Heart left ventricle (tissue), 13 donors: ENCODE measurements around the gene CNTNAP3.
"Not testable (repeated sequence)": the region's sequence is repeated elsewhere in the genome, so short reads cannot be mapped to it uniquely, and the experiment has no call there.

ENCODE experiments used
- CTCF ChIP-seq, 12 donors: fragments of 200-600 bp; sonication (generic) in 4 of 12; IDR thresholded peaks; one replicate each; pipeline versions ENCODE4 v1.5.0 to v1.8.0; 2018 to 2022; ENCODE audit warnings: antibody characterized with exemption in 12 of 12, mild to moderate bottlenecking in 5 of 12
- POLR2A ChIP-seq, 2 donors: fragments of 450-650 bp; IDR thresholded peaks; one replicate each; pipeline ENCODE4 v1.6.1; 2017; ENCODE audit warnings: antibody characterized with exemption in 2 of 2, mild to moderate bottlenecking in 2 of 2, moderate library complexity in 2 of 2
- donor health status: ischemic (EF 13 %, LVEDD 7.1; RV severe dilation, severe dysfunction).
- donor health status: DM: no; HTN: yes; CAD: no.
- donor health status: DM: no; HTN: no; CAD: no.
- donor health status: ischemic (EF 25% LVEDD 6.9; RV normal size, moderate dysfunction).
- donor health status: ischemic (EF 25% LVEDD 5.7; RV mildly dilated, moderate dysfunction).
- donor health status: ischemic (EF 35%, LVEDD 5.7; RV mildly dilated, moderate dysfunction).
- donor health status: nonischemic (EF 11% LVEDD 7.7; RV severe dilation, severe dysfunction).
- donor health status: DM: yes; HTN: yes; CAD: no.
- donor health status: PGD.
- donor health status: ischemic (EF 29% LVEDD 5.4; RV normal size, mild dysfunction).
- donor health status: nonischemic (EF 23%, LVEDD 6.1; RV moderate dilation, normal function).

- TF ChIP-seq CTCF, POLR2A (IDR thresholded peaks at IDR 0.05): not testable (repeated sequence)
Observed at GRCh38 chr9:39046833-39047232, 241.1 kb downstream of the CNTNAP3 start.
